ENCODE measurements around the gene CDH4. TPM values are rescaled to one million over a fixed set of nuclear protein-coding genes. Genes with fewer than 3 reads are reported as not detected.

The CDH4 gene
- total and polyA plus RNA-seq, 2 of the 8 experiments (the other 6 are each of a cell fraction or from before 2014, with no cell fraction given) = 4.3 to 7.9 TPM

GRCh38 chr20:61254881-61255626, 3.0 kb downstream of the CDH4 start (continued):
- TF ChIP-seq, protein P1, sequence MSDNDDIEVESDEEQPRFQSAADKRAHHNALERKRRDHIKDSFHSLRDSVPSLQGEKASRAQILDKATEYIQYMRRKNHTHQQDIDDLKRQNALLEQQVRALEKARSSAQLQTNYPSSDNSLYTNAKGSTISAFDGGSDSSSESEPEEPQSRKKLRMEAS (IDR thresholded peaks at IDR 0.05) = no peak
- TF ChIP-seq NRF1 (IDR thresholded peaks at IDR 0.05; ENCODE audit: low read depth, low read length) = no peak
- no peak for TF ChIP-seq SAP30 (IDR thresholded peaks at IDR 0.05; ENCODE audit: insufficient read depth, insufficient replicate concordance, low read length)
- TF ChIP-seq CTBP2 (IDR thresholded peaks at IDR 0.05; ENCODE audit: borderline replicate concordance, insufficient read depth, insufficient read length, low read length) = no peak

Data from H1 (cell line).